ENCODE results near the gene PGBD5.

- TF ChIP-seq POLR2AphosphoS5 (IDR thresholded peaks at IDR 0.05; ENCODE audit: borderline replicate concordance, low read depth, low read length) = no peak
- no peak for TF ChIP-seq EZH2 (IDR thresholded peaks at IDR 0.05)
- TF ChIP-seq FOXP2 (optimal IDR thresholded peaks at IDR 0.05; ENCODE audit: control extremely low read depth, extremely low read length, insufficient read depth) = no peak
Measured at GRCh38 chr1:230321741-230322420, 104.3 kb downstream of the PGBD5 start.
